SW 1271 (cell line): Measurements from ENCODE around the gene PPIP5K1.

Experiments
- DNase-seq, 2 experiments: peaks; one replicate each; lab custom pipeline; 2025; lab: John Stamatoyannopoulos, UW

PPIP5K1 gene

GRCh38 chr15:43488790-43489189, 101.2 kb downstream of the PPIP5K1 start:
- DNase-seq = no peak

GRCh38 chr15:43487271-43487895, 102.6 kb downstream of the PPIP5K1 start:
- DNase-seq = no peak

GRCh38 chr15:43484455-43484854, 105.6 kb downstream of the PPIP5K1 start:
- DNase-seq = no peak
